Measurements from ENCODE around the gene SPRYD3.

- TF ChIP-seq GATA2 (IDR thresholded peaks at IDR 0.05; ENCODE audit: low read depth, low read length) (no peak), GATA3 (IDR thresholded peaks at IDR 0.05; ENCODE audit: low read depth, low read length) (no peak)
These were observed 7.2 kb upstream of the SPRYD3 start for GRCh38 chr12:53086361-53086760.
